Measurements from ENCODE around the gene PKD1. TPM values are rescaled to one million over a fixed set of nuclear protein-coding genes. Genes with fewer than 3 reads are reported as not detected.

Gene PKD1
- total RNA-seq, 4 donors from 2014 or later = 297 to 459 (median 366) TPM

GRCh38 chr16:2090481-2090776 is 45.3 kb downstream of the PKD1 start:
- 95% methylated on average over 14 of the region's 14 CpGs for whole genome bisulfite sequencing
- peaks cover 0 to 40% (median 23%) of the 10 kb centered on the region in 4 donors for H3K4me1 ChIP-seq
- DNase-seq (ENCODE audit: extremely low spot score) = no peak
- H3K36me3 ChIP-seq = peaks cover 55 to 100% (median 96%) of the 10 kb centered on the region in 4 donors
- no peaks in the 10 kb centered on the region for H3K27me3 ChIP-seq
- H3K9me3 ChIP-seq = no peaks in the 10 kb centered on the region
- H3K27ac ChIP-seq (replicated peaks in 1 of 4) = peak overlapping the region; percentile 66 to 86 (median 68)
- intact Hi-C loops (cut with DNase I) = no loop called here
- no peak overlapping the region for H3K4me3 ChIP-seq
- no peak for TF ChIP-seq CTCF (IDR thresholded peaks at IDR 0.05)

GRCh38 chr16:2089706-2090480 is 45.8 kb downstream of the PKD1 start:
- TF ChIP-seq CTCF (IDR thresholded peaks at IDR 0.05) (no peak), EP300 (IDR thresholded peaks at IDR 0.05) (no peak), POLR2A (IDR thresholded peaks at IDR 0.05; ENCODE audit: low read depth) (no peak), POLR2AphosphoS5 (IDR thresholded peaks at IDR 0.05) (no peak)
- H3K27ac ChIP-seq (replicated peaks in 1 of 4) = peak overlapping the region; percentile 66 to 86 (median 68)
- H3K4me3 ChIP-seq = no peak overlapping the region
- no peaks in the 10 kb centered on the region for H3K27me3 ChIP-seq
- 86% methylated on average over 22 of the region's 44 CpGs for whole genome bisulfite sequencing
- peaks cover 49 to 100% (median 96%) of the 10 kb centered on the region in 4 donors for H3K36me3 ChIP-seq
- intact Hi-C loops (cut with DNase I) = no loop called here
- no peak for DNase-seq (ENCODE audit: extremely low spot score)
- H3K9me3 ChIP-seq = no peaks in the 10 kb centered on the region
- H3K4me1 ChIP-seq = peaks cover 0 to 40% (median 23%) of the 10 kb centered on the region in 4 donors

- intact Hi-C loops (cut with DNase I) = no loop called here
- Histone ChIP-seq H3K9me3 (no peaks in the 10 kb centered on the region), H3K27ac (replicated peaks in 1 of 4) (no peak overlapping the region), H3K27me3 (no peaks in the 10 kb centered on the region), H3K4me3 (no peak overlapping the region), H3K4me1 (peaks cover 0 to 41% (median 25%) of the 10 kb centered on the region in 4 donors), H3K36me3 (peaks cover 39 to 100% (median 96%) of the 10 kb centered on the region in 4 donors)
- no peak for DNase-seq (ENCODE audit: extremely low spot score)
- 77% methylated on average over 17 of the region's 20 CpGs for WGBS
- TF ChIP-seq POLR2AphosphoS5 (IDR thresholded peaks at IDR 0.05) = no peak
- TF ChIP-seq EP300 (IDR thresholded peaks at IDR 0.05) = no peak
- no peak for TF ChIP-seq CTCF (IDR thresholded peaks at IDR 0.05)
- TF ChIP-seq POLR2A (IDR thresholded peaks at IDR 0.05; ENCODE audit: low read depth) = no peak
These were observed 46.8 kb downstream of the PKD1 start for GRCh38 chr16:2088759-2089358.

- Histone ChIP-seq H3K4me1 (peaks cover 0 to 48% (median 28%) of the 10 kb centered on the region in 4 donors), H3K27ac (replicated peaks in 1 of 4) (no peak overlapping the region), H3K4me3 (no peak overlapping the region), H3K36me3 (peaks cover 30 to 99% (median 96%) of the 10 kb centered on the region in 4 donors), H3K9me3 (no peaks in the 10 kb centered on the region), H3K27me3 (no peaks in the 10 kb centered on the region)
- no peak for TF ChIP-seq POLR2AphosphoS5 (IDR thresholded peaks at IDR 0.05)
- no peak for TF ChIP-seq EP300 (IDR thresholded peaks at IDR 0.05)
- TF ChIP-seq CTCF (IDR thresholded peaks at IDR 0.05) = no peak
- no peak for TF ChIP-seq POLR2A (IDR thresholded peaks at IDR 0.05; ENCODE audit: low read depth)
- DNase-seq (ENCODE audit: extremely low spot score) = no peak
- WGBS = 83% methylated on average over 18 of the region's 41 CpGs
- intact Hi-C loops (cut with DNase I) = no loop called here
These were observed 47.7 kb downstream of the PKD1 start for GRCh38 chr16:2087748-2088631.
